K562 (cell line): ENCODE measurements around the gene SMS.

ENCODE experiments used
- POU5F1 ChIP-seq: fragments of 150-350 bp; IDR thresholded peaks from 2 replicates; pipeline ENCODE4 v1.6.1; 2014; ENCODE audit warnings: borderline replicate concordance, low read length, low read depth, mild to moderate bottlenecking; ENCODE audit not compliant: partially characterized antibody
- TF ChIP-seq, protein P1 (sequence below), 2 experiments: fragments of 200-800 bp in 1 of 2; sonication (Bioruptor generic) in 1 of 2; sonication (generic) in 1 of 2; formaldehyde crosslinking in 1 of 2; IDR thresholded peaks in 1 of 2; conservative IDR thresholded peaks in 1 of 2; 2 replicates each; pipeline versions ENCODE4 v1.5.0 to v1.6.1; 2016 to 2020; ENCODE audit warnings: missing compliant biosample characterization in 1 of 2, missing genetic modification characterization in 1 of 2, missing genetic modification reagents in 1 of 2

DNA sequence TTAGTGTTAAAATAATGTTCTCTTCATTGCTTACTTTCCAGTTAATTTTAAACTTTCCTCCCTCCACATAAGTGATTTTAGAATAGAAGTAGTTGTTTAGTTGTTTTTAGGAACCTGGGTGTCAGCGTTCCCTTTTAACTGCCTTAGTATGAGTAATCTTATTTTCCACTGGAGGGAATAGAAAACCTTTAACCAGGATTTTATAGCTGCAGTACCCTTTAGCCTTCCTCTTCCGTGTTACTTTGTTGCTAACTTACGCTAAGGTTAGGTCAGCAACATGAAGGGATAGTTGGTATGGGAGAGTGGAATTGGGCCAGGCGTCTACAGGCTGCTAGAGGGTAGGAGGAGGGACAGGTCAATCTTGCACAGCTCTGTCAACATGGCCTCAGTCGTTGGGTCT is 31.5 kb downstream of the SMS start:
- TF ChIP-seq, protein P1, sequence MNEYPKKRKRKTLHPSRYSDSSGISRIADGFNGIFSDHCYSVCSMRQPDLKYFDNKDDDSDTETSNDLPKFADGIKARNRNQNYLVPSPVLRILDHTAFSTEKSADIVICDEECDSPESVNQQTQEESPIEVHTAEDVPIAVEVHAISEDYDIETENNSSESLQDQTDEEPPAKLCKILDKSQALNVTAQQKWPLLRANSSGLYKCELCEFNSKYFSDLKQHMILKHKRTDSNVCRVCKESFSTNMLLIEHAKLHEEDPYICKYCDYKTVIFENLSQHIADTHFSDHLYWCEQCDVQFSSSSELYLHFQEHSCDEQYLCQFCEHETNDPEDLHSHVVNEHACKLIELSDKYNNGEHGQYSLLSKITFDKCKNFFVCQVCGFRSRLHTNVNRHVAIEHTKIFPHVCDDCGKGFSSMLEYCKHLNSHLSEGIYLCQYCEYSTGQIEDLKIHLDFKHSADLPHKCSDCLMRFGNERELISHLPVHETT (CRISPR knock-in tag; conservative IDR thresholded peaks at IDR 0.05 in 1 of 2, IDR thresholded peaks at IDR 0.05 in 1 of 2), result no peak
- TF ChIP-seq POU5F1, result no peak
